PC-3 (cell line): ENCODE measurements around the gene NYAP1.

ENCODE experiments used
- CTCF ChIP-seq: fragments of 300-600 bp; sonication (generic); conservative IDR thresholded peaks from 2 replicates; pipeline ENCODE4 v1.5.1; 2017; ENCODE audit warnings: antibody characterized with exemption, low read depth, mild to moderate bottlenecking, low read length
- EZH2 ChIP-seq: fragments of 300-600 bp; sonication (generic); IDR thresholded peaks from one replicate; pipeline ENCODE4 v1.6.1; 2017; ENCODE audit warnings: antibody characterized with exemption, mild to moderate bottlenecking, low read length; ENCODE audit not compliant: unreplicated experiment

- no peak for TF ChIP-seq CTCF
- TF ChIP-seq EZH2, result no peak
Observed at GRCh38 chr7:100464210-100464660, 19.5 kb upstream of the NYAP1 start, which contains the start of gene SPACDR.
